Smooth muscle cell (in vitro differentiated cells): ENCODE results near the gene RHBG. TPM values are rescaled to one million over a fixed set of nuclear protein-coding genes. Genes with fewer than 3 reads are reported as not detected.

Experiments used
- DNase-seq: peaks from one replicate; lab custom pipeline; 2025; ENCODE audit not compliant: unreplicated experiment; lab: John Stamatoyannopoulos, UW
- H2AFZ ChIP-seq: fragments of 200-600 bp; sonication (generic); 2 replicates; pipeline ENCODE4 v1.6.0; 2016; ENCODE audit warnings: antibody characterized with exemption, low read depth, mild to moderate bottlenecking
- H3F3A ChIP-seq: fragments of 200-600 bp; sonication (generic); 2 replicates; pipeline ENCODE4 v1.6.0; 2017; ENCODE audit warnings: antibody characterized with exemption, low read depth
- H3K27ac ChIP-seq: fragments of 200-600 bp; sonication (generic); 2 replicates; pipeline ENCODE4 v1.5.1; 2016; ENCODE audit warnings: low read depth, mild to moderate bottlenecking
- H3K27me3 ChIP-seq: fragments of 200-600 bp; sonication (generic); 2 replicates; pipeline ENCODE4 v1.6.1; 2016; ENCODE audit warnings: low read depth, mild to moderate bottlenecking
- H3K36me3 ChIP-seq: fragments of 200-600 bp; sonication (generic); 2 replicates; pipeline ENCODE4 v1.5.1; 2016; ENCODE audit warnings: low read depth
- H3K4me1 ChIP-seq: fragments of 200-600 bp; sonication (generic); 2 replicates; pipeline ENCODE4 v1.5.1; 2016; ENCODE audit warnings: low read depth
- H3K4me2 ChIP-seq: fragments of 200-600 bp; sonication (generic); 2 replicates; pipeline ENCODE4 v1.6.0; 2016; ENCODE audit warnings: mild to moderate bottlenecking
- H3K4me3 ChIP-seq: fragments of 200-600 bp; sonication (generic); 2 replicates; pipeline ENCODE4 v1.5.1; 2016; ENCODE audit warnings: mild to moderate bottlenecking
- H3K79me2 ChIP-seq: fragments of 200-600 bp; sonication (generic); 2 replicates; pipeline ENCODE4 v1.6.0; 2016; ENCODE audit warnings: low read depth, mild to moderate bottlenecking
- H3K9ac ChIP-seq: fragments of 200-600 bp; sonication (generic); 2 replicates; pipeline ENCODE4 v1.6.0; 2016; ENCODE audit warnings: low read depth
- H3K9me3 ChIP-seq: fragments of 200-600 bp; sonication (generic); replicated peaks from 2 replicates; pipeline ENCODE4 v1.5.1; 2016; ENCODE audit warnings: low read depth
- H4K20me1 ChIP-seq: fragments of 200-600 bp; sonication (generic); 2 replicates; pipeline ENCODE4 v1.6.0; 2016; ENCODE audit warnings: low read depth
- WGBS: methylation state at CpG from one replicate; pipeline ENCODE4 v1.1.7; 2016; ENCODE audit warnings: low lambda C conversion rate; 5-methylcytosine and 5-hydroxymethylcytosine counted together
- polyA plus RNA-seq: library from polyadenylated mRNA; unstranded; fragments of >200 nt; fragmentation: Nextera tagmentation; extraction: Ambion mirVana; gene quantifications from 2 replicates; pipeline ENCODE4 v1.2.1, GENCODE V29; 2016
- total RNA-seq: library from RNA; depleted of rRNA; stranded (reverse); fragments of >200 nt; gene quantifications from 2 replicates; pipeline ENCODE4 v1.2.3, GENCODE V29; 2014
- TF ChIP-seq, protein P1 (sequence below): fragments of 200-600 bp; sonication (generic); IDR thresholded peaks from 2 replicates; pipeline ENCODE4 v1.5.1; 2017; ENCODE audit warnings: borderline replicate concordance, mild to moderate bottlenecking, antibody characterized with exemption; ENCODE audit not compliant: insufficient read depth, poor library complexity, severe bottlenecking

Gene RHBG
- total and polyA plus RNA-seq, 2 experiments from 2014 or later = not detected

DNA sequence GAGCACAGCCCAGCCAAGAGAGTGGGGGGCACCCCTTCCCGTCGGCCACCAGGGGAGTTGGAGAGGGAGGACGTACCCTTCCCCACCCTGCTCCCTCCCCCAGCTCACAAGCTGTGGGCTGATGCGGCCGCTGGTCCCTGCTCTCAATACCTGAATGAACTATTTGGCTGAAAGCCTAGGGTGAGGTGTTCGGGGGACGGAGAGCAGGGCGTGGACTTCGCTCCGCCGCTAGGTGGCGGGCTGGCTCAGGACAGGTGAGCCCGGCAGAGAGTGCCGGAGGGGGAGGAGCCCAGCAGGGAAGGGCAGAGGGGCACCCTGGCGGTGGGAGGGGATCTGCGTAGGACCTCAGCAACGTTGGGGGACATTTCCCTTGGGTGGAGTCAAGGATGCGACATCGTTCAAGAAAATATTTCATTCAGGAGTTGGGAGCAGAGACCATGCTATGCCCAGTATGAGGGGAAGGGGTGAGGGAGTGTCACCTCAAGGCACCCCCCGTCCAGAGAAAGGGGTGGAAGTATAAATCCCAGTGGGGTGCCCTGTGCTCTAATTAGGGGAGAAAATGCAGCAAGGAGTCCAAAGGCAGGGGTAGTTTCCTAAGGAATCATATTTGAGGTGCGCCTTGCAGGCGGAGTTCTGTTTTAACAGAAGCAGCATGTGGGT lies 12.0 kb upstream of the RHBG start:
- no peak for DNase-seq
- TF ChIP-seq, protein P1, sequence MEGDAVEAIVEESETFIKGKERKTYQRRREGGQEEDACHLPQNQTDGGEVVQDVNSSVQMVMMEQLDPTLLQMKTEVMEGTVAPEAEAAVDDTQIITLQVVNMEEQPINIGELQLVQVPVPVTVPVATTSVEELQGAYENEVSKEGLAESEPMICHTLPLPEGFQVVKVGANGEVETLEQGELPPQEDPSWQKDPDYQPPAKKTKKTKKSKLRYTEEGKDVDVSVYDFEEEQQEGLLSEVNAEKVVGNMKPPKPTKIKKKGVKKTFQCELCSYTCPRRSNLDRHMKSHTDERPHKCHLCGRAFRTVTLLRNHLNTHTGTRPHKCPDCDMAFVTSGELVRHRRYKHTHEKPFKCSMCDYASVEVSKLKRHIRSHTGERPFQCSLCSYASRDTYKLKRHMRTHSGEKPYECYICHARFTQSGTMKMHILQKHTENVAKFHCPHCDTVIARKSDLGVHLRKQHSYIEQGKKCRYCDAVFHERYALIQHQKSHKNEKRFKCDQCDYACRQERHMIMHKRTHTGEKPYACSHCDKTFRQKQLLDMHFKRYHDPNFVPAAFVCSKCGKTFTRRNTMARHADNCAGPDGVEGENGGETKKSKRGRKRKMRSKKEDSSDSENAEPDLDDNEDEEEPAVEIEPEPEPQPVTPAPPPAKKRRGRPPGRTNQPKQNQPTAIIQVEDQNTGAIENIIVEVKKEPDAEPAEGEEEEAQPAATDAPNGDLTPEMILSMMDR = peak; percentile 68
- Histone ChIP-seq H3K4me3 (peak overlapping the region; percentile 1), H2AFZ (no peak overlapping the region), H3K27me3 (peaks cover 19% of the 10 kb centered on the region), H3K9ac (no peak overlapping the region), H3K27ac (no peak overlapping the region), H3K79me2 (no peaks in the 10 kb centered on the region), H3K4me2 (peak overlapping the region; percentile 50), H3K9me3 (no peaks in the 10 kb centered on the region), H3K4me1 (no peaks in the 10 kb centered on the region), H3K36me3 (no peaks in the 10 kb centered on the region), H3F3A (no peaks in the 10 kb centered on the region), H4K20me1 (no peaks in the 10 kb centered on the region)
- WGBS = 14% methylated on average over 19 of the region's 22 CpGs

DNA sequence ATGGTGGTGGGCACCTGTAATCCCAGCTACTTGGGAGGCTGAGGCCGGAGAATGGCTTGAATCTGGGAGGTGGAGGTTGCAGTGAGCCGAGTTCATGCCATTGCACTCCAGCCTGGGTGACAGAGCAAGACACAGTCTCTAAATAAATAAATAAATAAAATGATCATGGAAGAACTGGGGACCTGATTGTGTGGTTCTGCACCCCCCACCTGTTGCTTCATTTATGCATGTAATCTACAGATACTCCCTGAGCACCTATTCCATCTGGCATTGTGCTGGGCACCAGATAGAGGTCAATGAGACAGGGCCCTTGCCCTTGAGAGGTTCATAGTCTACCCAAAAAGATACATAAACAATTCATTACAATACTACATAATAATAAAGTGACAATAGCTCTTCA lies 11.0 kb upstream of the RHBG start:
- DNase-seq = no peak
- H3F3A ChIP-seq = no peaks in the 10 kb centered on the region
- WGBS = 94% methylated on average over 2 of the region's 2 CpGs
- no peaks in the 10 kb centered on the region for H3K4me1 ChIP-seq
- no peak overlapping the region for H3K4me3 ChIP-seq
- H3K9me3 ChIP-seq = no peaks in the 10 kb centered on the region
- no peaks in the 10 kb centered on the region for H3K36me3 ChIP-seq
- H3K79me2 ChIP-seq = no peaks in the 10 kb centered on the region
- no peak overlapping the region for H3K9ac ChIP-seq
- peaks cover 19% of the 10 kb centered on the region for H3K27me3 ChIP-seq
- H3K27ac ChIP-seq = no peak overlapping the region
- no peaks in the 10 kb centered on the region for H4K20me1 ChIP-seq
- H2AFZ ChIP-seq = no peak overlapping the region
- H3K4me2 ChIP-seq = no peak overlapping the region
- TF ChIP-seq, protein P1 = no peak

DNA sequence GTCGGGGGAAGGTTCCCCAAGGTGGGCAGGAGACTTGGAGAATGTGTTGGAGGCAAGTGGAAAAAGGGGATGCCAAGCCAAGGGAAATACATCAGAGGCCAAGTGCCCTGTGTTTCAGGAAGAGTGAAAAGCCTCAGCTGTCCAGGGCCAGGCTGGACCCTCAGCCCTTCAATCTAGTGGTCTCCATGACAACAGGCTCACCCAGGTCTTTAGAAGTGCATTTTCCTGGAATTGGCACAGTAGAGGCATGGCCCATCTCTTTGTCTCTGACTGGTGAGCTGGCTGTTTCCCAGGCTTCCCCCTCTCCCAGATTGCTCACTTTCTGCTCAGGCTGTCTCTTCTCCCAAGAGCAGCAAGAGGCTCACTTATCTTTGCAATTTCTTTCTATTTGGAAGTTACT lies 10.4 kb upstream of the RHBG start:
- no peaks in the 10 kb centered on the region for H3K9me3 ChIP-seq
- WGBS = 94% methylated on average over 1 of the region's 1 CpG
- no peaks in the 10 kb centered on the region for H3K79me2 ChIP-seq
- no peak overlapping the region for H3K27ac ChIP-seq
- no peak for DNase-seq
- H3K36me3 ChIP-seq = no peaks in the 10 kb centered on the region
- no peak overlapping the region for H2AFZ ChIP-seq
- no peaks in the 10 kb centered on the region for H3F3A ChIP-seq
- TF ChIP-seq, protein P1 = no peak
- H3K9ac ChIP-seq = no peak overlapping the region
- no peaks in the 10 kb centered on the region for H3K4me1 ChIP-seq
- H3K4me3 ChIP-seq = no peak overlapping the region
- no peaks in the 10 kb centered on the region for H4K20me1 ChIP-seq
- peaks cover 19% of the 10 kb centered on the region for H3K27me3 ChIP-seq
- no peak overlapping the region for H3K4me2 ChIP-seq

DNA sequence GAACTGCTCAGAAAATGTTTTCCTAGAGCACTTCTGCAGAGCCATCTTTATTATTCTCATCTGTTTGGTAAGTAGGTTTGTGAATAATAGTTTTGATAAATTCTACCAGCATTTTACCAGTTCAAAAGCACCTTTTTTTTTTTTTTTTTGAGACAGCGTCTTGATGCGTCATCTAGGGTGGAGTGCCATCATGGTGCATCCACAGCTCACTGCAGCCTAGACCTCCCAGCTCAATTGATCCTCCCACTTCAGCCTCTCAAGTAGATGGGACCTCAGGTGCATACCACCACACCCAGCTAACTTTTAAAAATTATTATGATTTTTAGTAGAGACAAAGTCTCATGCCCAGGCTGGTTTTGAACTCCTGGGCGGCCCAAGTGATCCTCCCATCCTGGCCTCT lies 9.8 kb upstream of the RHBG start:
- H3K9me3 ChIP-seq = no peaks in the 10 kb centered on the region
- DNase-seq = no peak
- H4K20me1 ChIP-seq = no peaks in the 10 kb centered on the region
- H3F3A ChIP-seq = no peaks in the 10 kb centered on the region
- WGBS = 97% methylated on average over 3 of the region's 3 CpGs
- TF ChIP-seq, protein P1 = no peak
- no peak overlapping the region for H2AFZ ChIP-seq
- H3K4me2 ChIP-seq = no peak overlapping the region
- H3K4me3 ChIP-seq = no peak overlapping the region
- H3K79me2 ChIP-seq = no peaks in the 10 kb centered on the region
- no peak overlapping the region for H3K9ac ChIP-seq
- H3K4me1 ChIP-seq = no peaks in the 10 kb centered on the region
- H3K27me3 ChIP-seq = peaks cover 19% of the 10 kb centered on the region
- no peak overlapping the region for H3K27ac ChIP-seq
- H3K36me3 ChIP-seq = no peaks in the 10 kb centered on the region
